Vagina (tissue), 2 donors: ENCODE data around the gene C4orf46. TPM values are rescaled to one million over a fixed set of nuclear protein-coding genes. Genes with fewer than 3 reads are reported as not detected.
"Not testable (repeated sequence)": the region's sequence is repeated elsewhere in the genome, so short reads cannot be mapped to it uniquely, and the experiment has no call there.

ENCODE experiments used
- DNase-seq, 2 donors: peaks; one replicate each; pipeline ENCODE4 v3.0.0-alpha.2; 2017; ENCODE audit errors: extremely low spot score in 2 of 2
- H3K27ac ChIP-seq: fragments of 200-600 bp; sonication (generic); one replicate; pipeline ENCODE4 v1.5.1; 2019
- H3K27me3 ChIP-seq: fragments of 200-600 bp; sonication (generic); one replicate; pipeline ENCODE4 v1.5.1; 2019
- H3K36me3 ChIP-seq, 2 donors: fragments of 200-600 bp; sonication (generic); one replicate each; pipeline ENCODE4 v1.5.1; 2017 to 2019
- H3K4me1 ChIP-seq: fragments of 200-600 bp; sonication (generic); one replicate; pipeline ENCODE4 v1.5.1; 2019
- H3K4me3 ChIP-seq, 2 donors: fragments of 200-600 bp; sonication (generic); 1 replicate in 1 of 2; 2 replicates in 1 of 2; pipeline ENCODE4 v1.5.1; 2016 to 2019
- H3K9me3 ChIP-seq: fragments of 200-600 bp; sonication (generic); one replicate; pipeline ENCODE4 v1.5.1; 2019
- CTCF ChIP-seq, 3 experiments: fragments of 450-650 bp in 2 of 3; fragments of 200-600 bp in 1 of 3; sonication (generic) in 1 of 3; IDR thresholded peaks; one replicate each; pipeline ENCODE4 v1.5.1; 2017 to 2019; ENCODE audit warnings: antibody characterized with exemption in 3 of 3, mild to moderate bottlenecking in 2 of 3, moderate library complexity in 2 of 3
- POLR2A ChIP-seq, 2 donors: fragments of 450-650 bp; IDR thresholded peaks; one replicate each; pipeline ENCODE4 v1.6.1; 2017; ENCODE audit warnings: antibody characterized with exemption in 2 of 2, mild to moderate bottlenecking in 2 of 2, moderate library complexity in 2 of 2
- POLR2AphosphoS5 ChIP-seq, 2 donors: sonication (generic); formaldehyde crosslinking; IDR thresholded peaks; one replicate each; pipeline ENCODE4 v1.9.0; 2017; ENCODE audit warnings: antibody characterized with exemption in 2 of 2, mild to moderate bottlenecking in 2 of 2, low read depth in 1 of 2; ENCODE audit not compliant: insufficient read depth in 1 of 2
- intact Hi-C: fragments of 100-400 bp; cut with DNase I; formaldehyde crosslinking; loops from one replicate; pipeline ENCODE4 v1.15.1; 2023
- total RNA-seq: library from RNA; depleted of rRNA; stranded (reverse); fragments of >200 nt; gene quantifications from one replicate; pipeline ENCODE4 v1.2.3, GENCODE V29; 2016

The C4orf46 gene
- total RNA-seq, 1 donor from 2014 or later, result 5.9 TPM

DNA sequence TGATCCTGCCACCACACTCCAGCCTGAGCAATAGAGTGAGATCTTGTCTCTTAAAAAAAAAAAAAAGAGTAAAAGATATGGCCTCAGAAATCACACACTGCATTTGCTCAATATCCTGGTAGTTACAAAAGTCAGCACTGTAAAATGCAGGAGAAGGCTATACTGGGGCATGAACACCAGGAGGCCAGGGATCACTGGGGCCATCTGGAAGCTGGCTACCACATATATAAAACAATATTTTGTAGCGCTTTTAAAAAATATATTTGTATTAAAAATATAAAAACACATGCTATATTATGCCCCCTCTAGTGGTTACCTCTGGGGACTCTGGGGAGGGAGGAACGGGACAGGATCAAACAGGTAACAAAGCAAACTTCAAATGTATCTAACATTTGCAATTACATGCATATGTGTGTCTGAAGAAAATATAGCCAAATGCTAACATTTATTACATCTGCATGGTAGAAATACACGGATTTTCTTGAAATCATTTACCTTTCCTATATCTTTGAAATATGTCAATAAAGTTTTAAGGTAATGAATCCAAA is 4.0 kb downstream of the C4orf46 start:
- Histone ChIP-seq H3K9me3 (no peaks in the 10 kb centered on the region), H3K4me3 (no peak overlapping the region), H3K27me3 (no peaks in the 10 kb centered on the region), H3K36me3 (no peaks in the 10 kb centered on the region), H3K4me1 (peaks cover 12% of the 10 kb centered on the region), H3K27ac (no peak overlapping the region)
- no peak for DNase-seq
- TF ChIP-seq POLR2A (IDR thresholded peaks at IDR 0.05) (no peak), CTCF (IDR thresholded peaks at IDR 0.05) (peak in 1 of 3 experiments; percentile 8), POLR2AphosphoS5 (IDR thresholded peaks at IDR 0.05; ENCODE audit: insufficient read depth in 1 of 2, low read depth in 1 of 2) (no peak)
- intact Hi-C loops, result no loop called here

DNA sequence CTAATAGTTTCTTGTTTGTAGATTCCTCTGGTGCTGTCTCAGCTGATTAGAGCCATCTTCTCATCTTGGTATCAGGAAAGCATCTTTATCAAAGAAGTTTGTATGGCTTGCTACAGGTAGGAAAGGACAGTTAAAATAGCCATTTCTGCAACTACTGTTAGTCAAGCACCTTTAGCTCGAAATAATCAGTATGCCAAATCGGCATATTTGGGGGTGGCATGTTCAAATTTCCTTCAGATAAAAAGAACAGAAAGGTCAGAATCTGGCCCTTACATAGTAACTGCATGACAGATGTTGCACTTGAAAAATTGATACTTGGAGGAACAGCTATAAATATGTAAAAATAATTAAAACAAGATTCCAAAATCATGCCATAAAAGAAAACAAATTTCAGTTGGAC is 4.8 kb downstream of the C4orf46 start:
- Histone ChIP-seq H3K27me3 (no peaks in the 10 kb centered on the region), H3K4me3 (no peak overlapping the region), H3K36me3 (no peaks in the 10 kb centered on the region), H3K27ac (no peak overlapping the region), H3K9me3 (no peaks in the 10 kb centered on the region), H3K4me1 (peaks cover 12% of the 10 kb centered on the region)
- no peak for TF ChIP-seq CTCF (IDR thresholded peaks at IDR 0.05)
- no peak for TF ChIP-seq POLR2AphosphoS5 (IDR thresholded peaks at IDR 0.05; ENCODE audit: insufficient read depth in 1 of 2, low read depth in 1 of 2)
- no peak for TF ChIP-seq POLR2A (IDR thresholded peaks at IDR 0.05)
- DNase-seq, result no peak
- intact Hi-C loops, result no loop called here

DNA sequence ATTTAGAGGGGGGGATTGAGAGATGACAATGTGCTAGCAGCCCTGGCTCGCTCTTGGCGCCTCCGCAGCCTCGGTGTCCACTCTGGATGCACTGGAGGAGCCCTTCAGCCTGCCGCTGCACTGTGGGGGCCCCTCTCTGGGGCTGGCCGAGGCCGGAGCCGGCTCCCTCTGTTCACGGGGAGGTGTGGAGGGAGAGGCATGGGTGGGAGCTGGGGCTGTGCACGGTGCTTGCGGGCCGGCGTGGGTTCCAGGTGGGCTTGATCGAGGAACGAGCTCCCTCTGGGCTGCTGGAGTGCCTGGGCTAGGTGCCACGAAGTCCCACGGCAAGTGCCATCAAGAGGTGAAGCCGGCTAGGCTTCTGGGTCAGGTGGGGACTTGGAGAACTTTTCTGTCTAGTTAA is 6.9 kb downstream of the C4orf46 start:
- H3K4me3 ChIP-seq, result no peak overlapping the region
- no peak for DNase-seq
- no peaks in the 10 kb centered on the region for H3K4me1 ChIP-seq
- H3K36me3 ChIP-seq, result no peaks in the 10 kb centered on the region
- intact Hi-C loops, result no loop called here
- no peaks in the 10 kb centered on the region for H3K27me3 ChIP-seq
- H3K27ac ChIP-seq, result no peak overlapping the region
- no peak for TF ChIP-seq POLR2A (IDR thresholded peaks at IDR 0.05)
- no peak for TF ChIP-seq CTCF (IDR thresholded peaks at IDR 0.05)
- no peak for TF ChIP-seq POLR2AphosphoS5 (IDR thresholded peaks at IDR 0.05; ENCODE audit: insufficient read depth in 1 of 2, low read depth in 1 of 2)
- H3K9me3 ChIP-seq, result no peaks in the 10 kb centered on the region

DNA sequence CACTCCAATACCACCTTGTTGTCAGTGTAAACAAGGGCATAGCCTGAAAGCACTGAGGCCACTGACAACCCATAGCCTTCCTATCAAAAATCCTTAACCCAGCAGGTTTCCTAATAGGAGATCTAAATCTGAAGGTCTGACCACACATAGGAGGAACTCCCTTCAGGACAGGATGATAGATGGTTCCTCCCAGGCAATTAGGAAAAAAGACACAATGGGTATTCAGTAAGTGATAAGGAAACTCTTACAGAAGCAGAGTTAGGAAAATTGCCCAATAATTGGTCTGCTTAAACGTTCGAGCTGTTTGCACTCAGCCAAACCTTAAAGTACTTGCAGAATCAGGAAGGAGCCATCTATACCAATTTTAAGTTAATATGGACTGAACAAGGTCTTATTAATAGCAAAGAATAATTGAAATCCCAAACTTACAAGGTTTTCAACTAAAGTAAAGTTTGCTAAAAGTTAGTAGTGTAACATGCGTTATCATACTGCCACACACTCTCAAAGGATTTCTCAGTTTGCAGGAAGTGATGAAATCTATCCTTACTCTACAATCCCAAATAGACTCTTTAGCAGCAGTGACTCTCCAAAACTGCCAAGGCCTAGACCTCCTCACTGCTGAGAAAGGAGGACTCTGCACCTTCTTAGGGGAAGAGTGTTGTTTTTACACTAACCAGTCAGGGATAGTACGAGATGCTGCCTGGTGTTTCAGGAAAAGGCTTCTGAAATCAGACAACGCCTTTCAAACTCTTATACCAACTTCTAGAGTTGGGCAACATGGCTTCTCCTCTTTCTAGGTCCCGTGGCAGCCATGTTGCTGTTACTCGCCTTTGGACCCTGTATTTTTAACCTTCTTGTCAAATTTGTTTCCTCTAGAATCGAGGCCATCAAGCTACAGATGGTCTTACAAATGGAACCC is 7.7 kb downstream of the C4orf46 start:
- DNase-seq, intact Hi-C loops, H3K4me1 ChIP-seq, H3K36me3 ChIP-seq, H3K9me3 ChIP-seq, H3K4me3 ChIP-seq, H3K27ac ChIP-seq, H3K27me3 ChIP-seq: not testable (repeated sequence)

- DNase-seq, intact Hi-C loops, H3K27me3 ChIP-seq, H3K36me3 ChIP-seq, H3K4me1 ChIP-seq, H3K27ac ChIP-seq, H3K4me3 ChIP-seq, H3K9me3 ChIP-seq: not testable (repeated sequence)
These were observed 8.4 kb downstream of the C4orf46 start for GRCh38 chr4:158663255-158663654.

GRCh38 chr4:158657291-158657690 is 14.4 kb downstream of the C4orf46 start:
- H3K9me3 ChIP-seq, result no peaks in the 10 kb centered on the region
- TF ChIP-seq POLR2A (IDR thresholded peaks at IDR 0.05), result no peak
- TF ChIP-seq CTCF (IDR thresholded peaks at IDR 0.05), result no peak
- TF ChIP-seq POLR2AphosphoS5 (IDR thresholded peaks at IDR 0.05; ENCODE audit: insufficient read depth in 1 of 2, low read depth in 1 of 2), result no peak
- no peaks in the 10 kb centered on the region for H3K4me1 ChIP-seq
- H3K27me3 ChIP-seq, result no peaks in the 10 kb centered on the region
- H3K4me3 ChIP-seq, result no peak overlapping the region
- H3K27ac ChIP-seq, result no peak overlapping the region
- no peak for DNase-seq
- intact Hi-C loops, result no loop called here
- no peaks in the 10 kb centered on the region for H3K36me3 ChIP-seq
